Measurements from ENCODE around the gene SLC25A20. TPM values are rescaled to one million over a fixed set of nuclear protein-coding genes. Genes with fewer than 3 reads are reported as not detected.
A peak's percentile ranks its signal among the peaks of the same experiment; 100 is the strongest.

SLC25A20 gene
- total RNA-seq, 3 donors from 2014 or later = 32.7 to 39.0 (median 36.9) TPM

DNA sequence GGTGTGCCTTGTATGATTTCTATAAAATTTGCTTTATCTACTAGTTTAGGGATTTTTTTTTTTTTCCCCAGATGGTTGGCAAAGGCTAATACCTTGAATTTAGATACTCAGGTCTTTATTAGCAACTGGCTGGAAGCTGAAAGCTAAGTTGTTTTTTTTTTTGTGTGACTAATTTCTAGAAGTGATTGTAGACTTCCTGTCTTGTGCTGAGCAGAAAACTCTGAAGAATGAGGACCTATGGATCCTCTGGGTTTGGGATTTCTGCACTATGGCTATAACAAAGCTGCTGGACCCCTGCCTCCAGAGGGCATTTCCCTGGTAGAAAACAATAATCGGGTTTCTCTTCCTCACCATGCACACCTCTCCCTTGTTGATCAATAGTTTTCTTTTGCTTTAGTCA lies 30.0 kb upstream of the SLC25A20 start:
- H3K4me1 ChIP-seq (ENCODE audit: low read depth) = peaks cover 25% of the 10 kb centered on the region
- TF ChIP-seq, protein P1, sequence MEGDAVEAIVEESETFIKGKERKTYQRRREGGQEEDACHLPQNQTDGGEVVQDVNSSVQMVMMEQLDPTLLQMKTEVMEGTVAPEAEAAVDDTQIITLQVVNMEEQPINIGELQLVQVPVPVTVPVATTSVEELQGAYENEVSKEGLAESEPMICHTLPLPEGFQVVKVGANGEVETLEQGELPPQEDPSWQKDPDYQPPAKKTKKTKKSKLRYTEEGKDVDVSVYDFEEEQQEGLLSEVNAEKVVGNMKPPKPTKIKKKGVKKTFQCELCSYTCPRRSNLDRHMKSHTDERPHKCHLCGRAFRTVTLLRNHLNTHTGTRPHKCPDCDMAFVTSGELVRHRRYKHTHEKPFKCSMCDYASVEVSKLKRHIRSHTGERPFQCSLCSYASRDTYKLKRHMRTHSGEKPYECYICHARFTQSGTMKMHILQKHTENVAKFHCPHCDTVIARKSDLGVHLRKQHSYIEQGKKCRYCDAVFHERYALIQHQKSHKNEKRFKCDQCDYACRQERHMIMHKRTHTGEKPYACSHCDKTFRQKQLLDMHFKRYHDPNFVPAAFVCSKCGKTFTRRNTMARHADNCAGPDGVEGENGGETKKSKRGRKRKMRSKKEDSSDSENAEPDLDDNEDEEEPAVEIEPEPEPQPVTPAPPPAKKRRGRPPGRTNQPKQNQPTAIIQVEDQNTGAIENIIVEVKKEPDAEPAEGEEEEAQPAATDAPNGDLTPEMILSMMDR (IDR thresholded peaks at IDR 0.05) = no peak
- no peak overlapping the region for H3K4me3 ChIP-seq
- intact Hi-C loops (cut with DNase I, micrococcal nuclease) = no loop called here
- peaks cover 6% of the 10 kb centered on the region for H3K36me3 ChIP-seq (ENCODE audit: low read depth)
- no peak for ATAC-seq
- no peak for DNase-seq
- H3K9me3 ChIP-seq = no peaks in the 10 kb centered on the region

DNA sequence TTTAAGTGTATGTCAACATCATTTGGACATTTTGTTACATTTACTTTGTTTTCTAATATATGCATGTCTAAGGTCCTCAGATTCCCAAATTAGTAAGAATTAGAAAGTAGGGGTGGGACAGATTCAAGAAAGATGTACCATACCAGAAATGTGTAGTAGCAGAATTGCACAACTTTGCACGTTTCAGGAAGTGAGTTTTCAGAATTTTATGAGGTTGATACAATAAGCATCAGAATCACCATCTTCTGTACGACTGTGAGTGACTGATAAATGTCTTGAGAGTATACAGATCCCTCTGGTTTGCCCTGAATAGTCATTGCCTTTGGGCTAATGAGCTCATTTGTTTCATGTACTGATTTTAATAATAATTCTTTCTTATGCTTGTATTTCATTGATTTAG lies 29.2 kb upstream of the SLC25A20 start:
- TF ChIP-seq, protein P1 (IDR thresholded peaks at IDR 0.05) = no peak
- no peak for DNase-seq
- ATAC-seq = peak; percentile 66
- intact Hi-C loops (cut with DNase I, micrococcal nuclease) = no loop called here
- Histone ChIP-seq H3K4me1 (ENCODE audit: low read depth) (peaks cover 25% of the 10 kb centered on the region), H3K36me3 (ENCODE audit: low read depth) (peaks cover 6% of the 10 kb centered on the region), H3K4me3 (no peak overlapping the region), H3K9me3 (no peaks in the 10 kb centered on the region)

DNA sequence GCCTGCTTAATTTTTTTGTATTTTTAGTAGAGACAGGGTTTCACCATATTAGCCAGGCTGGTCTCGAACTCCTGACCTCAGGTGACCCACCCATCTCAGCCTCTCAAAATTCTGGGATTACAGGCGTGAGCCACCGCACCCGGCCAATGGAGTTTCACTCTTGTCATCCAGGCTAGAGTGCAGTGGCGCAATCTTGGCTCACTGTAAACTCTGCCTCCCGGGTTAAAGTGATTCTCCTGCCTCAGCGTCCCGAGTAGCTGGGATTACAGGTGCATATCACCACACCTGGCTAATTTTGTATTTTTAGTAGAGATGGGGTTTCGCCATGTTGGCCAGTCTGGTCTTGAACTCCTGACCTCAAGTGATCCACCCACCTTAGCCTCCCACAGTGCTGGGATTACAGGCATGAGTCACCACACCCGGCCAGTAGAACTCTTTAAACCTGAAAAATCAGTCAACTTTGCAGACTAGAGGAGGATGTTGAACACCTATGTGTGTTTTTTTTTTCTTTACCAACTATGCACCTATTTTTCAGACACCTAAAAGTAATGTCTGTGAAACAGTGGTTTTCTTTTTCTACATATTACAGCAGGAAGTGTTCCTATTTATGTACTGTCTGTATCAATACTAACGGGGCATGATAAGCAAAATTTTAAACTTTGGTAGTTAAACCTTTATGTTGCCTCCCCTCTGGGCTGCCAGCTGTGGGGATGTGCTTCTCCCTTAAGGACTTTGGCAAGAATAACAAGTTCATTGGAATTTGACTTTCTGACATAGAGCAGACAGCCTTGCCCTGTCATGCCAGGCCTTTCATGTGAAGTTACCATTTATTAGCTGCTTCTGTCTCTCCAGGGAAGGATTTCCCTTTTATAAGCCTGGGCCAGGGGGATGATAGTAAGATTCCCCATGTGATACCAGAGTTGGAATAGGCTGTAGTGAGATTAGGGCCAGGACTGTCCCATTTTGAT lies 28.0 kb upstream of the SLC25A20 start:
- no peaks in the 10 kb centered on the region for H3K9me3 ChIP-seq
- no peak overlapping the region for H3K4me3 ChIP-seq
- DNase-seq (no peak), ATAC-seq (peak; percentile 49)
- TF ChIP-seq, protein P1 (IDR thresholded peaks at IDR 0.05) = no peak
- H3K36me3 ChIP-seq (ENCODE audit: low read depth) = no peaks in the 10 kb centered on the region
- intact Hi-C loops (cut with DNase I, micrococcal nuclease) = no loop called here
- peaks cover 26% of the 10 kb centered on the region for H3K4me1 ChIP-seq (ENCODE audit: low read depth)

DNA sequence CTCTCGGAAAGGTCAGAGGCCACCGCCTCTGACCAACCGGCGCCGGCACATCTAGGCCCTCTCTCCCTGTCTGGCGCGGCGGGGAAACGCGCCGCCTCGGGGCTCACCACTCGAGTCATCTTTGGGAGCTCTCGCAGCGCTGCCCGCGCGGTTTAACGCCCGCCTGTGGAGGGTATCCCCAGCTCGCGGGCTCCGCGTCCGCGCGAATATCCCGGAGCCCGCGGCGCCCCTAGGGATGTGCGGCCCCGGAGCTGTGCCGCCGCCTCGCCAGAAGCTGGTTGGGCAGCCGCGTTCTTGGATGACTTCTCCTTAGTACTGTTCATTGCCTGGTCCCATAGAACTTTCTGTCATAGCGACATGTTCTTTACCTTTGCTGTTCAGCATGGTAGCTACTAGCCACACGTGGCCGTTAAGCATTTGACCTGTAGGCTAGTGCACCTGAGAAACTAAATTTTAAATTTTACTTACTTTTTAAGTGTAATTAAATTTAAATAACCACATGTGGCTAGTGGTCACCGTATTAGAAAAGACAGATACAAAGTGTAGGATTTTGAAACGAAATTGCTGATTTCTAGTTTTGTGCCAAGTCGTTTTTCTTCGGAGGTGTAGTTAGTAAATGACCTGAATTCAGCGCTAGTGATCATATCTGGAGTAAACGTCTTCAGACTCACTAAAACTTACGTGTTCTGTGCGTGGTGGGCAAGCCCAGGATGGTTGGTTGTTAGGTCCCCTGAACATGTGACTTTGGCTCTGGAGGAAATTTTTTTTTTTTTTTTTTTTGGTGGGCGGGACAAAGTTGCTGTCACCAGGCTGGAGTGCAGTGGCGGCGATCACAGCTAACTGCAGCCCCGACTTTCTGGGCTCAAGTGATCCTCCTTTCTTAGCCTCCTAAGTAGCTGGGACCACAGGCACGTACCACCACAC lies 20.8 kb upstream of the SLC25A20 start:
- Histone ChIP-seq H3K9me3 (no peaks in the 10 kb centered on the region), H3K4me3 (peak overlapping the region; percentile 82), H3K4me1 (ENCODE audit: low read depth) (peaks cover 17% of the 10 kb centered on the region), H3K36me3 (ENCODE audit: low read depth) (no peaks in the 10 kb centered on the region)
- intact Hi-C loops (cut with DNase I, micrococcal nuclease) = no loop called here
- peak; percentile 35 to 70 (median 38) for DNase-seq
- peak; percentile 50 for ATAC-seq
- TF ChIP-seq, protein P1 (IDR thresholded peaks at IDR 0.05) = no peak

DNA sequence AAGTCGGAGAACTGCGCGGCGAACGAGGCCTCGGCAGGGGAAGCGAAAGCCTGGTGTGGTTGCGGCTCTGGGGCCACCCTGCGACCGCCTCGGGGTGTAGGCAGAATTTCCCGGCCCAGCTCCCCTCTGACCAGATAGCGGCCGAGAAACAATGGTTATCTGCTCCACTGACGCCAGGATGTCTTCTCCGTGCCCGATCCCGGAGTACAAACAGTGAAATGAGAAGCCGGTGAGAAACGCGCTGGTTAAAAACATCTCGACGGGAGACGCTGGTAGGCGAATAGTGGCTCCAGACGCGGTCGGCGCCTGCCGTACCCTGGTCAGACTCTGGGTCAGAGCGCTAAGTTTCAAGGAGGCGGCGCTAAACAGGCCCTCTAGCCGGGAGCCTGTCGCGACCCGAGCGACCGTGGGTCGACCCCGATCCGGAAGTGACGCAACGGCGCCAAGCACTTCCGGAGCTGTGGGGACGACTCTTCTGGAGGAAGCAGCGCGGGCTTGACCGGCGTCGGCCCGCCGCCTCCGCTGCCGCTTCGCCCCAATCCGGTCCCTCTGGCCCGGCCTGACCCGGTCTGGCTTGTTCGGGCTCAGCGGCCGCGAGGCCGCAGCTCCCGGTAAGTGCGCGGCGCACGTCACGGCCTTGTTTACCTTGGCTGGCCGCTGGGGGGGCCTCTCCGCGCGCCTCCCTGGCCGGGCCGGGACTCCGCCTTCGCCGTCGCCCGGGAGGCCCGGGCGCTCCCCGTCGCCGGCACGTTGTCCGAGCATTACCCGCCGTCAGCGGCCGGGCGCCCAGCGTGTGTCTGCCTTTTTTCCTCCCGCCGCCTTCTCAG lies 19.9 kb upstream of the SLC25A20 start, which contains the start of gene ARIH2:
TSS of gene ARIH2 (plus strand) at position 455 of the 827 bp plus-strand sequence. CDS start 8,717 bp downstream, outside the sequence.
- DNase-seq = peak; percentile 93 to 96 (median 94)
- intact Hi-C loops (cut with DNase I, micrococcal nuclease) = no loop called here
- TF ChIP-seq, protein P1 (IDR thresholded peaks at IDR 0.05) = no peak
- Histone ChIP-seq H3K4me1 (ENCODE audit: low read depth) (peaks cover 17% of the 10 kb centered on the region), H3K9me3 (no peaks in the 10 kb centered on the region), H3K36me3 (ENCODE audit: low read depth) (no peaks in the 10 kb centered on the region), H3K4me3 (peak within 1 kb of the TSS; percentile 82)
- ATAC-seq = peak; percentile 96
